ENCODE results near the gene PTPN23.

DNA sequence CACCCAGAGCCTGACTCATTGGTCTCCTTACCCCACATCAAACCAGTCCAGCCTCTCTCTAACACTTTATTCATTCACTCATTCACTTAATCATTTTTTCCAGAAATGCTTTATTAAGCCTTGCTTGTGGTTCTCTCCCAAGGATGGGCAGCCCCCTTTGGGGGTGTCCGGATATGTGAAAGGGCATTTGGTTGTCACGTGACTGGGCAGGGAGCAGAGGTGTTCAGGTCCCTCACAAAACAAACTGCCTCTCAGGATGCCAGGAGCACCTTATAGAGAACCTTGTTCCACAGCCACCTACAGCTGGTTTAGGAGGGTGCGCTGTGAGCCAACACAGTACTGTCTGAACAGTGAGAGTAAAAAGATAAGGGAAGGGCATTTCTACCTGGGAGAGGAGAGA lies 25.8 kb upstream of the PTPN23 start:
- TF ChIP-seq, protein P1, sequence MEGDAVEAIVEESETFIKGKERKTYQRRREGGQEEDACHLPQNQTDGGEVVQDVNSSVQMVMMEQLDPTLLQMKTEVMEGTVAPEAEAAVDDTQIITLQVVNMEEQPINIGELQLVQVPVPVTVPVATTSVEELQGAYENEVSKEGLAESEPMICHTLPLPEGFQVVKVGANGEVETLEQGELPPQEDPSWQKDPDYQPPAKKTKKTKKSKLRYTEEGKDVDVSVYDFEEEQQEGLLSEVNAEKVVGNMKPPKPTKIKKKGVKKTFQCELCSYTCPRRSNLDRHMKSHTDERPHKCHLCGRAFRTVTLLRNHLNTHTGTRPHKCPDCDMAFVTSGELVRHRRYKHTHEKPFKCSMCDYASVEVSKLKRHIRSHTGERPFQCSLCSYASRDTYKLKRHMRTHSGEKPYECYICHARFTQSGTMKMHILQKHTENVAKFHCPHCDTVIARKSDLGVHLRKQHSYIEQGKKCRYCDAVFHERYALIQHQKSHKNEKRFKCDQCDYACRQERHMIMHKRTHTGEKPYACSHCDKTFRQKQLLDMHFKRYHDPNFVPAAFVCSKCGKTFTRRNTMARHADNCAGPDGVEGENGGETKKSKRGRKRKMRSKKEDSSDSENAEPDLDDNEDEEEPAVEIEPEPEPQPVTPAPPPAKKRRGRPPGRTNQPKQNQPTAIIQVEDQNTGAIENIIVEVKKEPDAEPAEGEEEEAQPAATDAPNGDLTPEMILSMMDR (IDR thresholded peaks at IDR 0.05), result no peak
- no peak for TF ChIP-seq POLR2A (IDR thresholded peaks at IDR 0.05)
